Panc1 (cell line): Measurements from ENCODE around the gene IL16. TPM values are rescaled to one million over a fixed set of nuclear protein-coding genes. Genes with fewer than 3 reads are reported as not detected.

Experiments used
- ATAC-seq: fragments of 200-7000 bp; cut with Tn5 transposase; 2 replicates; pipeline ENCODE4 v1.9.1; 2020; ENCODE audit warnings: mild to moderate bottlenecking, moderate library complexity
- BruUV-seq: library from RNA; stranded (reverse); fragments of 400-500 nt; replicated peaks from 2 replicates; lab custom pipeline; 2021; lab: Mats Ljungman, UMichigan
- CTCF ChIA-PET: fragments of 300-600 bp; sonication (Branson Sonifier 250); formaldehyde crosslinking; loops from one replicate; lab custom pipeline; 2022; ENCODE audit warnings: antibody characterized with exemption; lab: Charles Lee
- POLR2A ChIA-PET: fragments of 300-600 bp; sonication (Branson Sonifier 250); formaldehyde crosslinking; loops from one replicate; lab custom pipeline; 2022; ENCODE audit warnings: antibody characterized with exemption; lab: Charles Lee
- DNase-seq: peaks from one replicate; pipeline ENCODE4 v3.0.0-alpha.2; 2010; ENCODE audit warnings: low read depth, low spot score
- H3K27ac ChIP-seq: 2 replicates; pipeline ENCODE4 v1.5.1; 2011; ENCODE audit warnings: mild to moderate bottlenecking, low read length, inconsistent platforms
- H3K27me3 ChIP-seq: fragments of 200-500 bp; sonication (Bioruptor generic); 2 replicates; pipeline ENCODE4 v1.6.0; 2014; ENCODE audit warnings: low read length, inconsistent platforms; ENCODE audit not compliant: control insufficient read depth, insufficient read depth
- H3K36me3 ChIP-seq: fragments of 200-500 bp; sonication (Bioruptor generic); 2 replicates; pipeline ENCODE4 v1.5.1; 2014; ENCODE audit warnings: inconsistent platforms, mild to moderate bottlenecking, low read length, moderate library complexity; ENCODE audit not compliant: control insufficient read depth, insufficient read depth
- H3K4me1 ChIP-seq: 2 replicates; pipeline ENCODE4 v1.5.1; 2011; ENCODE audit warnings: inconsistent platforms, mild to moderate bottlenecking, low read length, moderate library complexity; ENCODE audit not compliant: control insufficient read depth, insufficient read depth
- H3K4me3 ChIP-seq, 2 experiments: 2 replicates each; pipeline ENCODE4 v1.5.1; 2011 to 2012; ENCODE audit warnings: low read depth in 2 of 2, low read length in 2 of 2, mild to moderate bottlenecking in 2 of 2, inconsistent platforms in 1 of 2, moderate library complexity in 1 of 2
- H3K9me3 ChIP-seq: fragments of 200-500 bp; sonication (Bioruptor generic); 2 replicates; pipeline ENCODE4 v1.5.1; 2014; ENCODE audit warnings: low read depth, mild to moderate bottlenecking, inconsistent platforms, low read length, moderate library complexity; ENCODE audit not compliant: control insufficient read depth, insufficient read depth
- POLR2AphosphoS5 ChIP-seq: IDR thresholded peaks from 2 replicates; pipeline ENCODE4 v1.6.1; 2012; ENCODE audit warnings: mild to moderate bottlenecking, low read depth, low read length, moderate library complexity
- REST ChIP-seq, 2 experiments: IDR thresholded peaks; 2 replicates each; pipeline ENCODE4 v1.6.1; 2011 to 2012; ENCODE audit warnings: low read depth in 2 of 2, control low read depth in 1 of 2, low read length in 1 of 2, mild to moderate bottlenecking in 1 of 2, moderate library complexity in 1 of 2; ENCODE audit not compliant: insufficient read depth in 1 of 2
- SIN3A ChIP-seq: IDR thresholded peaks from 2 replicates; pipeline ENCODE4 v1.6.1; 2012; ENCODE audit warnings: low read depth, mild to moderate bottlenecking, low read length, moderate library complexity, borderline replicate concordance; ENCODE audit not compliant: insufficient read depth
- TCF7L2 ChIP-seq: IDR thresholded peaks from 2 replicates; pipeline ENCODE4 v1.6.1; 2011; ENCODE audit warnings: mild to moderate bottlenecking, low read depth, low read length, inconsistent platforms
- in situ Hi-C: cut with HindIII; loops from 2 replicates; pipeline ENCODE4 v1.10.0; 2016; ENCODE audit warnings: low sequenced_read_pairs, low pct_unique_long_range_greater_than_20kb
- intact Hi-C: fragments of 100-400 bp; cut with micrococcal nuclease; formaldehyde crosslinking; loops from one replicate; pipeline ENCODE4 v1.10.0; 2022; ENCODE audit not compliant: unreplicated experiment
- total RNA-seq: library from RNA; stranded (reverse); gene quantifications from one replicate; pipeline ENCODE4 v1.2.1, GENCODE V29; 2021; ENCODE audit not compliant: unreplicated experiment
- TF ChIP-seq, protein P1 (sequence below): fragments of 450-650 bp; IDR thresholded peaks from 2 replicates; pipeline ENCODE4 v1.5.1; 2017; ENCODE audit warnings: mild to moderate bottlenecking

IL16 gene
- total RNA-seq, 1 experiment from 2014 or later: 1.0 TPM

DNA sequence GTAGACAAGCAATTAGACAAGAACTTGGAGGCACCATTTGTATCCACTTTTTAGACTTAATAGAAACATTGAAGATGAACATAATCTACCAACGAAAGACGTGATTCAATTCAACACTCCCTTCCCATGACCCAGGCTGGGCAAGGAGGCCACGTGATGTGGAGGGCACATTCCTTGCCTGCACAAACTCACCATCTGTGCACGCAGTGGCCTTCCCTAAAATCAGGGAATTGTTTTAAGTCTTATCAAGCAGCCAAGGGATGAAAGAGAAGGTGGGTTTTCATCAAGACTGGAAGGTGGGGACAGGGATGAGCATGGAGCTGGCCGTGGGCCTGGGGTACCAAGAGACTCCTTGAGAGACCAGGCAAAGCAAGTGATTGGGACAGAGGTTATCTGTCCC, 113.8 kb downstream of the IL16 start:
- Histone ChIP-seq H3K36me3 (no peaks in the 10 kb centered on the region), H3K4me1 (peaks cover 7% of the 10 kb centered on the region), H3K27me3 (no peaks in the 10 kb centered on the region), H3K9me3 (no peaks in the 10 kb centered on the region), H3K27ac (no peak overlapping the region), H3K4me3 (no peak overlapping the region)
- in situ Hi-C loops (no loop called here), intact Hi-C loops (no loop called here)
- ChIA-PET POLR2A (no interaction called here), CTCF (no interaction called here)
- DNase-seq (no peak), ATAC-seq (no peak)
- no TSS peak for BruUV-seq
- TF ChIP-seq TCF7L2: no peak
- TF ChIP-seq REST (IDR thresholded peaks at IDR 0.05; ENCODE audit: insufficient read depth in 1 of 2, low read depth in 2 of 2, low read length in 1 of 2): no peak
- TF ChIP-seq POLR2AphosphoS5: no peak
- TF ChIP-seq, protein P1, sequence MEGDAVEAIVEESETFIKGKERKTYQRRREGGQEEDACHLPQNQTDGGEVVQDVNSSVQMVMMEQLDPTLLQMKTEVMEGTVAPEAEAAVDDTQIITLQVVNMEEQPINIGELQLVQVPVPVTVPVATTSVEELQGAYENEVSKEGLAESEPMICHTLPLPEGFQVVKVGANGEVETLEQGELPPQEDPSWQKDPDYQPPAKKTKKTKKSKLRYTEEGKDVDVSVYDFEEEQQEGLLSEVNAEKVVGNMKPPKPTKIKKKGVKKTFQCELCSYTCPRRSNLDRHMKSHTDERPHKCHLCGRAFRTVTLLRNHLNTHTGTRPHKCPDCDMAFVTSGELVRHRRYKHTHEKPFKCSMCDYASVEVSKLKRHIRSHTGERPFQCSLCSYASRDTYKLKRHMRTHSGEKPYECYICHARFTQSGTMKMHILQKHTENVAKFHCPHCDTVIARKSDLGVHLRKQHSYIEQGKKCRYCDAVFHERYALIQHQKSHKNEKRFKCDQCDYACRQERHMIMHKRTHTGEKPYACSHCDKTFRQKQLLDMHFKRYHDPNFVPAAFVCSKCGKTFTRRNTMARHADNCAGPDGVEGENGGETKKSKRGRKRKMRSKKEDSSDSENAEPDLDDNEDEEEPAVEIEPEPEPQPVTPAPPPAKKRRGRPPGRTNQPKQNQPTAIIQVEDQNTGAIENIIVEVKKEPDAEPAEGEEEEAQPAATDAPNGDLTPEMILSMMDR: no peak
- TF ChIP-seq SIN3A: no peak

GRCh38 chr15:81311752-81312464, 115.2 kb downstream of the IL16 start:
- Histone ChIP-seq H3K4me3 (no peak overlapping the region), H3K27me3 (no peaks in the 10 kb centered on the region), H3K4me1 (peaks cover 7% of the 10 kb centered on the region), H3K27ac (no peak overlapping the region), H3K36me3 (no peaks in the 10 kb centered on the region), H3K9me3 (no peaks in the 10 kb centered on the region)
- ATAC-seq (no peak), DNase-seq (no peak)
- no peak for TF ChIP-seq SIN3A
- TF ChIP-seq REST (IDR thresholded peaks at IDR 0.05; ENCODE audit: insufficient read depth in 1 of 2, low read depth in 2 of 2, low read length in 1 of 2): no peak
- no peak for TF ChIP-seq TCF7L2
- no peak for TF ChIP-seq POLR2AphosphoS5
- TF ChIP-seq, protein P1: no peak
- ChIA-PET CTCF (no interaction called here), POLR2A (no interaction called here)
- BruUV-seq: no TSS peak
- intact Hi-C loops: no loop called here
- in situ Hi-C loops: no loop called here
